AG04450 (cell line): ENCODE data around the gene TSPAN9. TPM values are rescaled to one million over a fixed set of nuclear protein-coding genes. Genes with fewer than 3 reads are reported as not detected.

Source experiments
- CTCF ChIA-PET: fragments of 300-600, 350-600 bp; formaldehyde crosslinking; extraction: SDS; loops from one replicate; lab custom pipeline; 2022; ENCODE audit warnings: antibody characterized with exemption, inconsistent platforms; lab: Charles Lee
- POLR2A ChIA-PET: fragments of 350-600 bp; formaldehyde crosslinking; extraction: SDS; loops from one replicate; lab custom pipeline; 2021; ENCODE audit warnings: antibody characterized with exemption, inconsistent platforms; lab: Yijun Ruan, JAX
- DNase-seq: peaks from one replicate; pipeline ENCODE4 v3.0.0-alpha.2; 2011; ENCODE audit warnings: low read depth, low spot score
- H3K27ac ChIP-seq: one replicate; pipeline ENCODE4 v1.5.1; 2012; ENCODE audit warnings: low read depth, low read length, control low read depth
- H3K27me3 ChIP-seq: one replicate; pipeline ENCODE4 v1.6.0; 2012; ENCODE audit warnings: low read length; ENCODE audit not compliant: control insufficient read depth, insufficient read depth
- H3K4me3 ChIP-seq: 2 replicates; pipeline ENCODE4 v1.5.1; 2011; ENCODE audit warnings: mild to moderate bottlenecking, low read depth, low read length, control low read depth
- H3K9me3 ChIP-seq: 2 replicates; pipeline ENCODE4 v1.5.1; 2012; ENCODE audit warnings: low read length; ENCODE audit not compliant: control insufficient read depth, insufficient read depth
- polyA plus RNA-seq: library from polyadenylated mRNA; depleted of rRNA; stranded (reverse); fragments of >200 nt; gene quantifications from 2 replicates; pipeline ENCODE4 v1.2.3, GENCODE V29; 2011
- TF ChIP-seq, protein P1 (sequence below): IDR thresholded peaks from 2 replicates; pipeline ENCODE4 v1.5.1; 2011; ENCODE audit warnings: low read depth, low read length, control low read depth, inconsistent platforms

Gene TSPAN9
- polyA plus RNA-seq, 1 experiment: 68.0 TPM

DNA sequence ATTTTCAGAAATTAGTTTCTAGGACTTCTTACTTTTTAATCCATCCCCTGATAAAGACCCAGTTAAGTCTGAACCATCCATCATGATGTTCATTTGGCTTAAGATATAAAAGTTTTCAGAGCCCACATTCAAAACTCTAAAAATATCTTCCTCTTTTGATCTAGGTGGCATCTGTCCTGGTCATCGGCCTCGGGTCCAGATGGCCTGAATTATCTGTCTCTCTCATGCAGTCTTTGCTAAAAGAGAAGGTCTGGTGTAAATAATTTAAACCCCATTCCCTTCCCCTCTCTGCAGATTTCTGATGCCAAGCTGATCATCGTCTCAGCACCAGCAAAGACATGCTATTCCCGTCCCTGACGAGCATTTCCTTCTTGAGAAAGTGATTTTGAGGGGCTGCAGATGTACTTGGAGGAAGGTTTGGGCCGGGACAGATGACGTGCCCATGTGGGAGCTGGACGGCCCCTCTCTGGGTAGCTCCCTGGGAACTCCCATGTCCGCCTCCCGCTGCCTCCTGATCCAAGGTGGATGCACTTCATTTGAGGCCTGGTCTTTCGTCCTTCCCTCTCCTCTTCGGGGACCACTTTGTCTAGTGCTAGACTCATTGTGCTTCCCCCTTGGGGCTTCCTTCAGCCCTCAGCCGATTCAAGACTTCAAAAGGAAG is 240.8 kb downstream of the TSPAN9 start:
- DNase-seq: no peak
- no peak overlapping the region for H3K4me3 ChIP-seq
- ChIA-PET POLR2A (no interaction called here), CTCF (interaction anchor here (9.4 kb wide), 1 partner anchor 19 kb away, joined by 126 read pairs; no protein-coding TSS in a partner anchor)
- TF ChIP-seq, protein P1, sequence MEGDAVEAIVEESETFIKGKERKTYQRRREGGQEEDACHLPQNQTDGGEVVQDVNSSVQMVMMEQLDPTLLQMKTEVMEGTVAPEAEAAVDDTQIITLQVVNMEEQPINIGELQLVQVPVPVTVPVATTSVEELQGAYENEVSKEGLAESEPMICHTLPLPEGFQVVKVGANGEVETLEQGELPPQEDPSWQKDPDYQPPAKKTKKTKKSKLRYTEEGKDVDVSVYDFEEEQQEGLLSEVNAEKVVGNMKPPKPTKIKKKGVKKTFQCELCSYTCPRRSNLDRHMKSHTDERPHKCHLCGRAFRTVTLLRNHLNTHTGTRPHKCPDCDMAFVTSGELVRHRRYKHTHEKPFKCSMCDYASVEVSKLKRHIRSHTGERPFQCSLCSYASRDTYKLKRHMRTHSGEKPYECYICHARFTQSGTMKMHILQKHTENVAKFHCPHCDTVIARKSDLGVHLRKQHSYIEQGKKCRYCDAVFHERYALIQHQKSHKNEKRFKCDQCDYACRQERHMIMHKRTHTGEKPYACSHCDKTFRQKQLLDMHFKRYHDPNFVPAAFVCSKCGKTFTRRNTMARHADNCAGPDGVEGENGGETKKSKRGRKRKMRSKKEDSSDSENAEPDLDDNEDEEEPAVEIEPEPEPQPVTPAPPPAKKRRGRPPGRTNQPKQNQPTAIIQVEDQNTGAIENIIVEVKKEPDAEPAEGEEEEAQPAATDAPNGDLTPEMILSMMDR: no peak
- H3K9me3 ChIP-seq: no peaks in the 10 kb centered on the region
- no peak overlapping the region for H3K27ac ChIP-seq
- peaks cover 43% of the 10 kb centered on the region for H3K27me3 ChIP-seq

DNA sequence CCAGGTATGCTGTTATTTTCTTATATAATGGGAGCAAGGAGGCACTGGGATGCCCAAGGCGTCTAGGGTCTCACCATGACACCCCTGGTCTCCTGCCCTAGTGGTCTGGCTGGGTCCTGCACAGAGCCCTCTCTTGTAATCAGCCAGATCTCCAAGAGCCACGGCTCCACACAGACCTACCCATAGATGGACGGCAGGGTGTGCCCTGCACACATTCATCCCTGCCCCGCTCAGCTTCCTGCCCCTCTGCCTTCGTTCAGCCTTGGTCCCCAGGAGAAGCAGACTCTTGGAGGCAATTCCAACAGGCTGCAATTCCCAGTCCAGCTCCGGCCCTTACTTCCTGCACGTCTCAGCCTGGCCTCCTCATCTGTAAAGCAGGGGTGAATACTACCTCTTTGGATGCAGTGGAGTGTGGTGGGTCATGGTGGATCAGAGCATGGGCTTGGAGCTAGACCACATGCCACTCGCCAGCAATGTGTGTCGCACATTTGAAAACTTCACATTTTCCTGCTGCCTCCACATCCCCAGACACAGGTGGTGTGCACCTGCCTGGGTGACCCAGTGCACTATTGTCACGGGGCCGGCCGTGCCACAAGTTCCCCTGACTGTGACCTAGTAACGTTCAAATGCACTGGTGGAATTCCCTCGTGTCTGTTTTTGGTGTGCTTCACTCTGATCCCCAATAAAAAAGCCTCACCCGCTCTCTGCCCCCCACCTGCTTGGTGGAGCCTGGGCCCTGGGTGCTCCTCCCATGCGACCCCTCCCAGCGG is 242.7 kb downstream of the TSPAN9 start:
- ChIA-PET CTCF (no interaction called here), POLR2A (no interaction called here)
- DNase-seq: no peak
- no peaks in the 10 kb centered on the region for H3K9me3 ChIP-seq
- H3K27me3 ChIP-seq: peaks cover 50% of the 10 kb centered on the region
- TF ChIP-seq, protein P1: no peak
- no peak overlapping the region for H3K4me3 ChIP-seq
- H3K27ac ChIP-seq: no peak overlapping the region

DNA sequence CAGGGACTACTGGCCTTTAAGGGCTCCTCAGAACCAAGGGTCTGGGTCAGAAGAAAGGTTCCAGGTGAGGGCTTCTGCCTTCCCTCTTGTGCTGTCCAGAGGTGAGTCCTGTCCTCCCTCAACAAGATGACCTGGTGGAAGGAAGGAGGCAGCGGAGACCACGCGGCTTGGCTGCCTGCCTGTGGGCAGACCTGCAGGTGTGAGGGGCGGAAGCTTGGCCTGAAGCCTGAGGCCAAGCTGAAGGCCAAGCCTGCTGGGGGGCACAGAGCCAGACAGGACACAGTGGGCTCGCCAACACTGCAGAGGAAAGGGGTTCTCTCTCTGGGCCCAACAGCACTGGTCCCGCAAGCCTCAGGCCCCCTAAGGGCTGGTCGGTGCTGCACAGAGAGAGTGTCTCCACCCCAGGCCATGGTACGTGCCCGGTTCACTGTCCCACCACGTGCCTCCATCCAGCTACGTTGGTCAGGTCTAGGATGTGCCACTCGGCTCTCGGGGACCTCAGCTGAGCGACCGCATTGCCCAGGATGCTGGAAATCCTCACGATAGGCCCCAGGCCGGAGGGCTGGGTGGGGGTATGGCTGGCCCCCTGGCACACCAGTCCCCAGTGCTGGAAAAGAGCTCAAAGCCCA is 243.8 kb downstream of the TSPAN9 start:
- ChIA-PET POLR2A (no interaction called here), CTCF (interaction anchor here (0.7 kb wide), 1 partner anchor 21 kb away, joined by 3 read pairs; no protein-coding TSS in a partner anchor)
- H3K4me3 ChIP-seq: no peak overlapping the region
- TF ChIP-seq, protein P1: no peak
- no peak overlapping the region for H3K27ac ChIP-seq
- no peaks in the 10 kb centered on the region for H3K9me3 ChIP-seq
- no peak for DNase-seq
- peaks cover 59% of the 10 kb centered on the region for H3K27me3 ChIP-seq

DNA sequence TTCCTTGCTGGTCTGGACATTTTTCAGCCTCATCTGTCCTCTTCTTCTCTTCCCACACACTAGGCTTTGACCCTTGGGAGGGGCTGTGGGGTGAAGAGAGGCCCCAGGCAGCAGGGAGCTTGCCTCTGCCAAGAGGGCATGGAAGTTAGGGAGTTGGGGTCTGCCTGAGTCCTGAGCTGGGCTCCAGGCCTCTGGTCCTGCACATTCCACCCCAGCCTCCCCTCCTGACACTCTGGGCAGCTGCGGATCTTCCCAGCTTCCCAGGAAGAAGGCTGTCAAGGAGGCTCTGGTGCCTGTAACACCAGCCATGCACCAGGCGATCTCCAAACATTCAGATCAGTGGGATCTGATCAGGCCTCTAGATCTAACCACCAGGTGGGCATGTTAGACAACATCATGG is 244.7 kb downstream of the TSPAN9 start:
- H3K4me3 ChIP-seq: no peak overlapping the region
- POLR2A ChIA-PET: no interaction called here
- no peak overlapping the region for H3K27ac ChIP-seq
- no peaks in the 10 kb centered on the region for H3K9me3 ChIP-seq
- CTCF ChIA-PET: interaction anchor here (1.5 kb wide), 1 partner anchor 456 kb away, joined by 4 read pairs; no protein-coding TSS in a partner anchor
- peaks cover 66% of the 10 kb centered on the region for H3K27me3 ChIP-seq
- DNase-seq: no peak
- TF ChIP-seq, protein P1: no peak
